Activated CD4-positive, alpha-beta T cell treated with anti-CD3 and anti-CD28 coated beads, Interleukin-2, amount 50 U/mL, for 24 hours (primary cell): ENCODE measurements around the gene EPHB6.

Experiments
- DNase-seq, 2 donors: peaks; one replicate each; pipeline ENCODE4 v3.0.0-alpha.2; 2020; ENCODE audit warnings: low read depth in 1 of 2, low spot score in 1 of 2

Gene EPHB6

GRCh38 chr7:142894112-142894984, 39.5 kb downstream of the EPHB6 start:
- DNase-seq: no peak

- DNase-seq: no peak
These were observed 40.2 kb downstream of the EPHB6 start for GRCh38 chr7:142894985-142895593.

GRCh38 chr7:142896151-142896550, 41.3 kb downstream of the EPHB6 start:
- no peak for DNase-seq

DNA sequence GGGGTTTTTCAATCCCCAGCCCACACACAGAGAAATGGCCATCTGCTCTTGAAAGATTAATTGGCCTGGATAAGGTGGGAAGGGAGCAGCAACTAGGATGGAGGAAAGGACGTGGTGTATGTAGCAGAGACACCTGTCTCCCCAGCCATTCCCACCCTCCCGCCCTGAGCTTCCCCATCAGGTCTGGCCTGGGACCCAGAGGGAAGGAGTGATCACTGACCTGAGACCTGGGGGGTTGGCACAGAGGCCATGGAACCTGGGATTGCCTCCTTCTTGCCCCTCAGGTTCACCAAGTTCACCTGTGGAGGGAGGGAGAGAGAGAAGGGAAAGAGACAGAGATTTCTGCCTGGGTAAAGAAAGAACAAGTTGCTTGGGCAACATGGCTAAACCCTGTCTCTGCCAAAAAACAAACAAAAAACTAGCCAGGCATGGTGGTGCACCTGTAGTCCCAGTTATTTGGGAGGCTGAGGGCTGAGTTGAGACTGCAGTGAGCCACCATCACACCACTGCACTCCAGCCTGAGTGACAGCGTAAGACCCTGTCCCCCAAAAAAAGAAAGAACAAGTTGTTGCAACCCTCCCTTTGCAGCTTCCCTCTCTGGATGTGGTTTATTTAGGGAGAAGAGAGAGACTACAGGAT, 42.0 kb downstream of the EPHB6 start:
- no peak for DNase-seq

DNA sequence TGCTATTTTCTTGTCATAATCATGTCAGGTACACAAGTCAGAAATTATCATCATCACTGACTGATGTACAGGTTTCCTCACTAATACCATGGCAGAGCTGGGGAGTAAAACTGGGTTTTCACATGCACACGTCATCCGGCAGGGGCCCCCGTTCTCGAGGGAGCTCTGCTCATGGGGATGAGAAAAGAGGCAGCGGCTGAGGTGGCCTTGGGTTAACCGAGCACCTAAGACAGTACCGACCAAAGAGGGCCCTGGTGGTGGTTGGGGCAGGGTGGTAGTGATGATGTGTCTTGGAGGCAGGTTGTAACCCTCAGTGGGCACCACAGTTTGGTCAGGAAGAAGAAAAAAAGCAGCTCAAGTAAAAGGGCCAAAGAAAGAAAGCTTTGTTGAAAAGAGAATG, 42.8 kb downstream of the EPHB6 start:
- DNase-seq: no peak

DNA sequence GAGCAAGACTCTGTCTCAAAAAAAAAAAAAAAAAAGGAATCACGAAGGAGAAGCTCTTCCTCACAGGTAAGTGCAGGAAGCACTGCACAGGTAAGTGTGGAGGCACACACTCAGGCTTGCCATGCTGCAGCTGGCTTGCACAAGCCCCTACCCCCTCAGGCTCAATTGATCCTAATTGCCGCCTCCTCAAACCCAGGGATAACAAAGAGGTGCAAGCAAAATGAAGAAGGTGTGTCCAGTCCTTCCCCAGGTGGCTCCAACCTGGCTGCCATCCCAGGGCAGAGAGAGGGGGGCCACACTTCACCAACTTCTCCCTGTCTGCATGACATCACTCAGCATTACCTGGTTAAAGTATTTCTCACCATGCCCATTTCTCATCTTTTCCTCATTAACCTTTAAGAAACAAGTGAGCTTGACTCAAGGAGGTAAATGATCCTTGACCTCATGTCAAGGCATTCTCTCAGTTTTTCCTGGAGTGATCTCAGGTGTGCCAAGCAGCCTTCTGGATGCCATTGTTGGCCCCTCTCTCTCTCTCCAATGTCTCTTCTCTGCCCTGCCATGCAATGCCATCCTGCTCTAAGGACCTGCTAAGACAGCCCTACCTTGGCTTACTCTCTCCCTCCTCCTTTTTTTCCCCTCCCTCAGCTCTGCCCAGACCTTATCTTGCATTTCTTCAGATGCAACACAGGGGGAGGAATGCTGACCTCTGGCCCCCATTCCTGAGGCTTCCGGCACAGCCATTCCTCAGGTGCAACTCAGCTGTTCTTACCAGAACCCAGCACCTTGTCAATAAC, 43.7 kb downstream of the EPHB6 start:
- no peak for DNase-seq

GRCh38 chr7:142899661-142900060, 44.8 kb downstream of the EPHB6 start:
- DNase-seq: no peak

- no peak for DNase-seq
These were observed 46.8 kb downstream of the EPHB6 start for GRCh38 chr7:142901426-142902259.

DNA sequence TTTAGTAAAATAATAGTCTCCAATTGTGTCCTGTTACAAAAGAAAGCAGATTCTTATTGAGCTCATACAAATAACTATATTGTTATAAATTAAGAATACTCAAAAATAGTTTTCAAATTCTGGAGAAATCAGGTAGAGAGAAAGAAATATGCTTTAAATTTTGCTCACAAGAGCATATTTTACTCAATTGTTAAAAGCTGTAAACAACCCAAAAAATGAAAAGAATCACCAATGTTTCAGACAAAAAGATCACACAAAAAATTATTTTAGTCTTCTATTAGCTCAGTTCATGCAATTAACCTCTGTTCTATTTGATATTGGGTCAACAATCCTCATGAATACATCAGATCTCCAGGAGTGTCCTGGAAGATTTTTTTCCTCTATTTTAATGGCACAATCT, 49.3 kb downstream of the EPHB6 start:
- DNase-seq: no peak

DNA sequence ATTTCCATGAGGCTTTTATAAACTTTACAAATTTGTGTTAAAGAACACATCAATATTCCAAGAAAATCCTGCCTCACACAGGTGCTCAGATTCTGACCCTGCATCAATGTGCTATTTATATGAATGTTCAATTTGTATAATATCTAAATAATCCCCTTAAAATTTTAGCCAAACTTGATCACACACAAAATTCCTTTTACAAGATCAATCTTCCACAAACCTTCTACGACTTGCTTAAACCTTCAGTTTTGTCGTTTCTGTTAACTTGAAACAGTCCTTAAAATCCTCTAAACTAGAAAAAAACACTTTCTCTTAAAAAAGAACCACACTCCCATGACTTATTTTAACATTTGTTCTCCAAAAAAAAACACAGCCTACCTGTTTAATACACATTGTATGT, 50.9 kb downstream of the EPHB6 start:
- no peak for DNase-seq

DNA sequence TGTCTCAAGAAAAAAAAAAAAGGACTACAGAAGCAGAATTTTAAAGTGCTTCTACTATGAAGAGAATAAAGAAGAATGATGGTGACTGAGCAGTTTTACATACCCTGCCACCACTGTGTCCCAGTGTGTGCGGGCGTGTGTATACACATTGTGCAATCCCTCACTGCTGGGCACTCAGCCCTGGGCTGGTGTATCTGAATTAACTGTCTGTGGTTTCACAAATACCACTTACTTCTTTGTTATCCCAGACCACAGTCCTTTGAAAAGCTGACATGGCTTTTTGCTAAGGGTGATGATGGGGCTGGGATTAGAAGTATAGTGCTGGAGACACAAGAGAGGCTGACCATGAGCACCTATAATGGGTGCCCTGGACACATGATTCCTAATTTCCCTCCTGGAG, 51.8 kb downstream of the EPHB6 start:
- DNase-seq: no peak

DNA sequence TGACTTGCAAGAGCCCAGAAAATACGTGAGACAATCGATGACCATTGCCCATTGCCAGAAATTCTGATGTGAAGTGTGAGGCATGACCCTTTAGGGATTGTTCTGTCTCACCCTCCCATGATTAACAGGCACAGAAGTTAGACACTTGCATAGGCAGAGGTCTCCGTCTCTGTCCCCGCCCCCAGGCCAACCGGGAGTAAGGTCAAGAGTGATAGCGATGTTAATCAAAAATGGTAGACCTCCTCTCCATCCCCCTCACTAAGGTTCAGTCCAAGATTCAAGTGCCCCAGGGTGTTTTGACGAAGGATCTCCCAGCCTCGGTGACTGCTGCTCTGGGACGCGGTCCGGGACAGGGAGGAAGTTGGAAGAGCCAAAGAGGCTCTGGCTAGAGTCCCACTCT, 53.4 kb downstream of the EPHB6 start:
- no peak for DNase-seq

DNA sequence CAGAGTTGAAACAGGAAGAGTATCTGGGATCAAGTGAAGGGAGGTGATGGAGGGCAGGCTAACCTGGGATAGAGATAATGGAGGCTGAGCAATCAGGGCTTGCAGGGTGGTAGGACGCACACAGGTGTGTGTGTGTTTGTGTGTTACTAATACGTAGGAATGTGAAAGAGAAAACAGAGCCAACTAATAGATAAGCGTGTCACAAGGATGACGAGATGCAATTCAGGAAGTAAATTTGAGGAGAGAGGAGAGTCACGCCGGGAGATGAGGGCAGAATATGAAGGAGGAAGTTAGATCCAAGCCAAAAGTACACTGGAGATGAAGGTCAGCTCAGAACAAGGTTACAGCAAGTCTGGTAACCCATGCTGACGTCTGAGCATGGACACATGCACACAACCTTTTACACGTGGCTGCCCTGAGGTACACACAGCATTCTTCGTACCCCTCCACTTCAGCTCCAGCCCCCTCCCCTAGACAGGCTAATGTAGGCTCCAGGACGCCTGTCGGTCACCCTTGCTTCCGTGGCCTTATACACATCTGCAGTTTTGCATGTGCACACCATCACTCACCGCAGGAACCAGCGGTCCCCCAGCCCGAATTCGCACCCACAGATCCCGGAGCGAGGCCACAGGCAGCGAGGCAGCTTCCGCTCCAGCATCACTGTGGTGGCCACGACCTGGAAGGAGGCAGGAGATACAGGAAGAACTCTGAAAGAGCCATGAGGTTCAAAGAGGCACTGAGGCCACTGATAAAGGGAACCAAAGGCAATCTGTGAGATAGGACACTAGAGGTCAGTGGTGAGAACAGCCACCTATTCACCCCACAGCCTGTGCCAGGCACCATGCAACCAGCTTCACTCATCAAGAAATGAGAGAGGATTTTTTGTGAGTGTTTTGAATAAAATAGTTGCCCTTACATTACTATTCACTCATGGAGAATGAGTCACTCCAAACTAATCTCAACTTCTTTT, 54.3 kb downstream of the EPHB6 start:
- no peak for DNase-seq

DNA sequence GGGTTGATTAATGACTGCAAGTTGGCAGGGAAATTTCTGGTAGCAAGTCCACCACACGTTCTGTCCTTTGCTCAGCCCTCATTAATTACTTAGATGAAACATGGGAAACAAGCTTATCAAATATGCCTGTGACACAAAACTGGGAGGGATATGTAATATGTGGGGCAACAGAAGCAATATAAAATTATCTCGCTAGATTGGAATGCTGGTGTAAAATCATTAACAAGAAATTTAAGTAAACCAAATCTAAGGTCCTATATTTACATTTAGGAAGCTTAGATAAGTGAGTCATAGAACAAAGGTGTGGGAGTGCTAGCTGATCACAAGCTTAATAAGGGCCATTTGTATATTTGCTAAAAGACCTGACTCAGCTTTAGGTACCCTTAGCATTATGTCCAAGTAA, 55.2 kb downstream of the EPHB6 start:
- DNase-seq: no peak

GRCh38 chr7:142910481-142910880, 55.6 kb downstream of the EPHB6 start:
- DNase-seq: no peak

DNA sequence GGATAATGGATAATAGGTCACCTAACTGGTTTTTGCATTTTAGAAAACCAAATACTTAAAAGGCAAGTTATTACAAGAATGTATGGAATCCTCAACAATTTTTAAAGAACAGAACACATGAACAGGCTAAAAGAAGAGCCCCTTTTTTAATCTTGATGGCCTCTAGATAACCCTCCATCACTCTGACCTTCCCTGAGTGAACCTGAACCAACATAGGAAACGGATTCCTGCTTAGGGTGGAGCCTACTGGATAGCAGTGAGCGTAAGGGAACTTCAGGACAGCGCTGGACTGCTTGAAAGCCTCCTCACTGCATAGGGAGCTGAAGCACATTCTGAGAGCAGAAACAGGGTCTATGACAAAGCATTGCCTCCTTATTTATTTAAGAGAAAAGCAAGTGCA, 58.2 kb downstream of the EPHB6 start:
- DNase-seq: no peak

DNA sequence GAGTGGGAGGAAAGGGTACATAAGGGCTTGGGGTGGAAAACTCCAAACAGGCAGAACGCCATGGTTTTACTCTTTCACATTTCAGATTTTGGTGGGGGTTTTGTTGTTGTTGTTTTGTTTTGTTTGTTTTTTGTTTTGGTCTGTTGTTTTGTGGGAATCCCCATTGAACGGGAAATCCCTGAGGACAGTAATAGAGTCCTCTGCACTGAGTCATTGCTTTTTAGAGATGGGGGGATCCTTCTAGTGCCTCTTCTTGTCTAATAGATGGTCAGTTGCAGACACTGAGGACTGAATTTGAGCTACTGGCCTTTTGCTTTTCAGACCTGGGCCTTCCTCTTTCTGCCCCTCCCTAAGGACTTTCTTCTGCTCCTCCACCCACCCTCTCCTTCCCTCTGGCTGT, 58.7 kb downstream of the EPHB6 start:
- no peak for DNase-seq

DNA sequence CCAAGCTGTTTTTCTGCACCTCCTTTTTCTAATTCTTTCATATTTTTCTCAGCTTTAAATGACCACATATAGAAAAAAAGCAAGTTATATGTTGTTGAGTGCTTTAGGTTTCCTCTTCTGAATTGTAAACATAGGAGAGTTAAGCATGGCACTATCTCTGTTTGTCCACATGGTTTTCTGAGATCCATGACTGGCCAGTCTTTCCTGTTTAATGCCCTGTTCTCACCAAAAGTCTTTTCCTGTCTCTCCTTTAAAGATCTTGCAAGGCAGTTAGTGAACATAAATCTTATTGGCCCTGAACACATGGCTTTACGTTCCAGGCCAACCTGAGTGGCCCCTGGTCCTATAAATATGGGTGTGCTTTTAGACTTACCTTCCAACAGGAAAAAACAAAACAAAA, 59.2 kb downstream of the EPHB6 start:
- no peak for DNase-seq

DNA sequence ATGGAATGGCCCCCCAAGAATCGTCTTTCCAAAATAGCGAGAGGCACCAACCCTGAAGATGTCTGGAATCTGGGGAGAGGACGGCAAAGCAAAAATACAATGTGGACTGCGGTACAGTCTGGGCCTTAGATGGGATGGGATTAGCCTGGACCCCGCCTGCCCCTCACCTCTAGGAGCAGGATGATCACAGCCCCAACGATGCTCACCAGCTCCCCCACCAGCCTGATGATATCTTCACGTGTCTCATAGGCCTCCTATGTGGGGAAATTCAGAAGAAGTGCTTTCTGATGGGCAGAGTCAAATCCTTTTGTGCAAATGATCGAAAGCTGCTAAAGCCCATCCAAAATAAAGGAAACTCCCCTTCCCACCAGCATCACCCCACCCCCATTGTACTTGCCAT, 60.4 kb downstream of the EPHB6 start:
- DNase-seq: no peak

DNA sequence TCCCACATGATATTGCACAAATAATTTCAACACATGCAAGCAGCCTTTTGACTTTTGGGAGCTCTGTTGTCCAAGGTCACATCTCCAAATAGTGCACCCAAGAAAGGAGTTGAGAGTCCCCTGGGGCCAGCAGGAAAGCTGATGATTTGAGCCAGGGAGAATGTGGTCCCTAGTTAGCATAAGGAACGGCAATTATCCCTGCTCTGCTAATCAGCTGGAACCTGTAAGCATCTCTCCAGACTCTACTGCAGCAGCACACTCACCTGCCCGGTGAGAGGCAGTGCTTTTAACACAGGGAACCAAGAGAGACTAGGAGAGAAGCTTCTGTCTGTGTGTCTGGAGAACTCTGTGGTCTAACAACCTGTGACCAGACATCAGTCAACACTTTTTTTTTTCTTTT, 61.6 kb downstream of the EPHB6 start:
- no peak for DNase-seq
